Fibroblast of skin of abdomen (primary cell): Measurements from ENCODE around the gene SLC22A23.
A peak's percentile ranks its signal among the peaks of the same experiment; 100 is the strongest.
"Not testable (repeated sequence)": the region's sequence is repeated elsewhere in the genome, so short reads cannot be mapped to it uniquely, and the experiment has no call there.

Experiments used
- DNase-seq: peaks from one replicate; pipeline ENCODE4 v3.0.0-alpha.2; 2013

Gene SLC22A23

DNA sequence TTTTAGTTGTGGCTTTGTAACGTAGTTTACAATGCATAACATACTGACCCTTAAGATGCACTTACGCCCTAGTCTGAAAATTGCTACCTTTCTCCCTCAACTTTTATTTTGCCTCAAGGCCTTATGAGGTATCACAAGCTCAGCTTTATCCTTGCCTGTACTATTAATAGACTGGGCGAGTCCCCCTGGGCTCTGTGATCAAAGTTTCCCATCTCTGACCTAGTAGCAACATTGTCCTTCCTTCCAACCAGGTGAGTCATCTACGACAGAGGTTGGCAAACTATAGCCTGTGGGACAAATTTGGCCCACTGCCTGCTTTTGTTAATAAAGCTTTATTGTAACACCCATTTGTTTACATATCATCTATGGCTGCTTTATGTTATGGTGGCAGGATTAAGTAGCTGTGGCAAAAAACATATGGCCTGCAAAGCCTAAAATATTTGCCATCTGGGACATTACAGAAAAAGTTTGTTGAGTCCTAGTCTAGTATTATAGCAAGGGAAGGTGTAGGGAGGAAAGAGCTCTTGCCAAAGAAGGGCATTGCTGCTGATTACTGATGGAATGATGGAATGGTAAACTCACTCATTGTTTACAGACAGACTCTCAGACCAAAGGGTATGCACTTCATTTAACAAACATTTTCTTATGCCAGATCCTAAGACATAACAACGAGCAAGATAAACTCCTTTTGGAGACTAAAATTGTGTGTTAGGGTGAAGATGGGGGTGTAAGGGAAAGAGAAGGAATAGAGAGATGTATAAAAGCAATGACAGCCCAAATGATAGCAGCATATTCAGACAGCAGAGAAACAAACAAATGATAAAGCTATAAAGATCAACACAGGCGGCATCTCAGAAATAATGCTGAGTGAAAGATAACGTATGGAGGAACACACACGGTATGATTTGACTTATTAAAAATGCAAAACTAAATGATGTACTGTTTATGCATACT, 74.2 kb downstream of the SLC22A23 start:
- peak; percentile 30 for DNase-seq

- no peak for DNase-seq
These were observed 75.5 kb downstream of the SLC22A23 start for GRCh38 chr6:3381233-3381921.

DNA sequence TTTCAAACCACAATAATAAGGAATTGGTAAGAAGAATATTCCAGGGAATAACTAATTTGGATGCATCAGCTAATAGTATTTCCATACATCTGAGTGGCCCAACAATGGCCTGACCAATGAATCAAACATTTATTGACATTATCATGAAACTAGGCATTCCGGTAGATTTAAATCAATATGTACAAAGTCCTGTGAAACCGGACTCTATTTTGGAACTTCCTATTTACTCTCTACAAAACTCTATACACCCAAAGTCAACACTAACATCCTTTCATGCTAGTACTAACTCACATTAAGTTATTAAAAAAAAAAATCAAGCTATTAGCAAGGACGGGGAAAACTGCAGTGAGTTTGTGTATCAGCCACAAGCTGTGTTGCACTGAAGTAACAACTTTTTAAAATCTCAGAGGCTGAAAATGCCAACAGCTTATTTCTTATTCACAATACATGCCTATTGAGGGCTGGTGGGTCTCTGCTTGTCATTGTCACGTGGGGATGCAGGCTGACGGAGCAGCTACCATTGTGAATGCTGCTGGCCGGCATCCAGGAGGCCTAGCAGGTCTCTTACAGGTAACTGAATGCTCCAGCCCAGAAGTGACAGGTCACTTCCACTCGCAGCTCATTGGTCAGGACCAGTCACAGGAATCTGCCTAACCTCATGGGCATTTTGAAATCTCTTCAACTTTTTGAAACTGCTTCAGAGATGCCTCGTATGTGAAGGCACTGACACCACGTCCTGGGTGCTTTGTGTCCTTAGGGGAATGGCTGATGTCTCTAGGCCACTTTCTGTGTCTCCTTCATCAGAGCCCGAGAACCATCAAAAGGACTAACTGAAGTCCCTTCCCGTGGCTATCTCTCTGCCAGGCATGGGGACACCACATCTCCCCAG, 76.3 kb downstream of the SLC22A23 start:
- no peak for DNase-seq

DNA sequence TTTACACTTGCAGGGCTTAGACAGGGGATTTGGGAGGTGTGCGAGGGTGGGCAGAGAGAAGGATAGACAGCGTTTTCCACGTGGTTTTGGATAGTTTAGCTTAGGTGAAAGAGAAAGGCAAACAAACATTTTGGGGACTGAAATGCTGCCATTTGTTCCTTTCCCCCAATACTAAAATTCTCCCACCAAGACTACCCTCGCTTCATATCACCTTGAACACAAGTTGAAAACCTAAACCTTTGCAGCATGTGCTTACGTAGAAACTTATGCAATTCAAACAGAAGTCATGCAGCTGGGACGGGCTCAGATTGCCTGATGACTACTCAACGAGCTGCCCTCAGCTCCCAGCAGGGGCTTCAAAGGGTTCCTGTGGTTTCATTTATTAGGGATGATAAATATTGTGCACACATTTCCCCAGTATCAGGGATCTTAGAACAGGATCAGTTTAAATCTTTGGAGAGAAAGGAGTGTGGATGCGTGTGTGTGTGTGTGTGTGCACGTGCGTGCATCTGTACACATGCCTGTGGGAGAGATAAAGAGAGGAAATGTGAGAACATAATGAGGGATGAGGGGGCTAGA, 77.3 kb downstream of the SLC22A23 start:
- DNase-seq: peak; percentile 39

DNA sequence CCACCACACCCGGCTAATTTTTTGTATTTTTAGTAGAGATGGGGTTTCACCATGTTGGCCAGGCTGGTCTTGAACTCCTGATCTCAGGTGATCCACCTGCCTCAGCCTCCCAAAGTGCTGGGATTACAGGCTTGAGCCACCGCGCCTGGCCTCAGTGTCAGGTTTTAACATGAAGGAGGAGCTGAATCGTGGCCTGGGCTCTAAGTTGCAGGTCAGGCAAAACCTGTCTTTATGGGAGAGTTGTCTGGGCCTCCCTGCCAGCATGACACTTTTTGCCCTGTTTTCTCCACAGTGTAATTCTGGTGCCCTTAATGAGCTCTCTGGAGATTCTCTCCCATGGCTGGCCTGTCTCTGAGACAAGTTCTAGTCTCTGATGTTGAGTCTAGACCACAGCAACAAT, 78.0 kb downstream of the SLC22A23 start:
- DNase-seq: not testable (repeated sequence)

DNA sequence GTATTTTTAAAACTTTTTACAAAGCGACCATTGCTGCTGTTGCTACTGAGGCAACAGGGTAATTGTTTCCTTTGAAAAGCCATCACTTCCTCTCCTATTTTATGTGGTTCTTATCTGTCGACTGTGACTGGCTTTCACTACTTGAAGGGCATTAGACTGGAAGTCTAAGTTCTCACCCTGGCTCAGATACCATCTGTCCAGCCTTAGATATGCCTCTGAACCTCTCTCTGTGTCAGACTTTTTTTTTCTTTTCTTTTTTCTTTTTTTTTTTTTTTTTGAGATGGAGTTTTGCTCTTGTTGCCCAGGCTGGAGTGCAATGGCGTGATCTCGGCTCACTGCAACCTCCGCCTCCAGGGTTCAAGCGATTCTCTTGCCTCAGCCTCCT, 78.5 kb downstream of the SLC22A23 start:
- not testable (repeated sequence) for DNase-seq

- peak; percentile 14 for DNase-seq
These were observed 79.1 kb downstream of the SLC22A23 start for GRCh38 chr6:3377536-3378397.

DNA sequence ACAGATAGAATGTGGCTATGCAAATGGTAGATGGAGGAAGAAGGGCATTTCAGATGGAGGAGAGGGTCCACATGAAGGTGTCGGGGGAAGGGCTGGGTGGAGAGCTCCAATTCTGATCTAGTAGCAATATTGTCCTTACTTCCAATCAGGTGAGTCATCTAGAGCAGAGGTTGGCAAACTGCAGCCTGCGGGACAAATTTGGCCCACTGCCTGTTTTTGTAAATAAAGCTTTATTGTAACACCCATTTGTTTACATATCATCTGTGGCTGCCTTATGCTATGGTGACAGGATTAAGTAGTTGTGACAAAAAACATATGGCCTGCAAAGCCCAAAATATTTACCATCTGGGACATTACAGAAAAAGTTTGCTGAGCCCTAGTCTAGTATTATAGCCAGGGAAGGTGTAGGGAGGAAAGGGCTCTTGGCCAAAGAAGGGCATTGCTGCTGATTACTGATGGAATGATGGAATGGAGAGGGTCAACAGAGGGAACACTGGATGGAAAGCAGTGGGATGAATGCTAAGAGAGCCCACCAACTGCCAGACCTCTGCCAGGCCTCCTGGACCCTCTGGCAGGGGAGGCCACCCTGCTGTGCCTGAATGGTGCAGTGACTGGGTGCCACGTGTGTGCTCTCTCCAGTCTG, 79.8 kb downstream of the SLC22A23 start:
- no peak for DNase-seq

DNA sequence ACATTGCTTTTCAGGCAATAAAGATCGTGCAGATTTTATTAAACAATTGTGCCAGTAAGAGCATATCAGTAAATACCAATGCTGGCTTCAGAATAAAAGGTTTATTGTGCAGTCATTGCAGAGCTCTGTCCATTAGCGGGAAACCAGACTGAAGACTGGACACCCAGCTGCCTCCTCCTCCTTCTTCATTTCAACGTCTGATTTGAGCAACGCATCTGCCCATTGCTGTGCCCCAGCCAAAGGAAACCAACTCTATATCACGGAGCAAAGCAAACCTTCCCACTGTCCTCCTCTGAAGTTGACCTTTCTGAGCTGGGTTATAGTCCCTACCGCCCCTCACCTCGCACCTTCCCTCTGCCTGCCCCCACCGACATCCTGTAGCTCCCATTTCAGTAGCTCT, 80.8 kb downstream of the SLC22A23 start:
- DNase-seq: no peak

GRCh38 chr6:3373597-3374203, 83.2 kb downstream of the SLC22A23 start:
- DNase-seq: no peak

GRCh38 chr6:3372912-3373554, 83.8 kb downstream of the SLC22A23 start:
- no peak for DNase-seq

DNA sequence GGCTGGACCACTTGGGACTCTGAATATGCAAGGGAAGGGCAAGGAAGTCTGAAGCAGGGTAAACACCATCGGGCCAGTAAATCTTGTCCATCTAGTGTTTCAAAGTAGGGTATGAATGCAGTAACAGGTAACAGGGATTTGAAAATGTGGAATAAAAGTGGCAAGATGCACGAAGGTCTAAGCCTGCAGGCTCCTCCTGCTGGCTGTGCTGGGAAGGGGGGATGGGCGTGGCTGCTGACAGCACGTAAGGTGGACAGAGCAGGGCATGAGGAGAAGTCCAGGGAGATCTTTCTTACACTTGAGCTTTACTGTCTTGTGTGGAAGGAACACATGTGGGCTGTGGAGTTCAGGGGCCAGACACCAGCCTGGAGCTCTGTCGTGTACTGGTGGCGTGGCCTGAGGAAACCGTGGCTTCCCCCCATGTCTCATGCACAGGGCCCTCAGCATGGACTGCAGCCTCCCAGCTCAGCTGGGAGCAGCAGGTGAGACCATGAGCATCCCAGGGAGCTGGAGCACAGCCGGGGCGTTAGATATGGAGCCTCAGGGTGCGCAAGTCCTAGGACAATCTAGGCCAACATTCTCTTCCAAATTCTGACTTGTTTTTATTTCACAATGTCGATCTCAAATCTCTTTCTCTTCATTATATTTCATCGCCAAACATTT, 84.5 kb downstream of the SLC22A23 start:
- DNase-seq: no peak

DNA sequence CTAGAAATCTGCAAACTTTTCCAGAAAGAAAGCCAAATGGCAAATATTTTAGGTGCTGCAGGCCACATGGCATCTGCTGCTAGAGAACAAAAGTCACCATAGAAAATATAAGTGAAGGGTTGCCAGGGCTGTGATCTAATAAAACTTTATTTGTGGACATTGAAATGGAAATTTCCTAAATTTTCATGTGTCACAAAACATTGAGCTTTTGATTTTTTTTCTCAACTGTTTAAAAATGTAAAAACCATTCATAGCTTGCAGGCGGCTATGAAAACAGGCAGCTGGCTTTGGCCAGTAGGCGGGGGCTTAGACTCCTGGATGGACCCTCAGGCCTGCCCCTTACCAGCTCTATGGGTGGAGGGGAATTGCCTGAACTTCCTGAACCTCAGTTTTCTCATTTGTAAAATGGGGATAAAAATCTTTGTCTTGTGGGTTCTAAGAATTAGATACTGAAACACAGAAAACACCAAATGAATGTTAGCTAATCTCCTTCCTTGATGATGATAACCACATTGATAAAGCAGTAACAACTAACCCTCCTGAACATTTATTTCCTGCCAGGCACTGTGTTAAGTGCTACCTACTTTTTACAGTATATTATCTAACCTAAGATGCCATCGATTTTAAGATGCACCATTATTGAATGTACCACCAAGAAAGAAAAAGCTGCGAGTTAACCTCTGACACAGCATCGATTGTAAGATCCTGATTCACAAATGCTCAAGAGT, 85.5 kb downstream of the SLC22A23 start:
- no peak for DNase-seq

DNA sequence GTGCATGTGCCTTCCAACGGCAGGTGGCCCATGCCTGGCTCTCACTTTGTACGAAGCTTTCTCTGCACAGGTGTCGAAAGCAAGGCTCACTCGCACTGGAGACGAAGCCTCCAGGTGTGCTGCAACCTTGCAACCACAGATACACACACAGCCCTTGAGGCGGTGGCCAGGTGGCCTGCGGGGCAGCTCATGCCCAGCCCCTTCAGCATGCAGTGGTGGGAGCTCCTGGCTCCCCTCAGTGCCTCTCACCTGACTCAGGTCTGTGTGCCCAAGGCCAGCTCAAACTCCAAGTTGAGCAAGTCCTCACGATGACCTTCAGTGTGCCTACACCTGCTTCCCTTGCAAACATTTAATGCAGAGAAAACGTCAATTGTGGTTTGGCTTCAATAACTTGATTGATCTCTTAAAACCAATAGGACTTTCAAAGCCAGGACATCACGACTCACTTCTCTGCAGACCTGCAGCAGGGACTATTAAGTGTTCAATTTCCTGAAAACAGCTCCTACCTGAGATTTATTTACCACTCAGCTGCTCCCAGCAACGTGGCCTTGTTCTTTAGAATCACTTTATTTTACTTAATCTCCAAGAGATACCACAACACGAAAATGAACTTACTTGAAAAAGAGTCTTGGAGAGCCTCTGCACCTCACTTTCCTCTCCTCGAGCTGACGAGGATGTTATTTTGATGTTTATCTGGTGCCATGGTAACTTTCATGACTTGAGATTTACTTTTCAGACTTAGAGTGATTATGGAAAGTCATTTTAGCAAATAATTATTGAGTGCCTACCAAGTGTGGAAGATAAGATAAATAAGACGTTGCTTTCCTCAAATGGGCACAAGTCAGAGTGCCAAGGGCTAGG, 86.3 kb downstream of the SLC22A23 start:
- DNase-seq: no peak

GRCh38 chr6:3369985-3370360, 86.9 kb downstream of the SLC22A23 start:
- DNase-seq: no peak

DNA sequence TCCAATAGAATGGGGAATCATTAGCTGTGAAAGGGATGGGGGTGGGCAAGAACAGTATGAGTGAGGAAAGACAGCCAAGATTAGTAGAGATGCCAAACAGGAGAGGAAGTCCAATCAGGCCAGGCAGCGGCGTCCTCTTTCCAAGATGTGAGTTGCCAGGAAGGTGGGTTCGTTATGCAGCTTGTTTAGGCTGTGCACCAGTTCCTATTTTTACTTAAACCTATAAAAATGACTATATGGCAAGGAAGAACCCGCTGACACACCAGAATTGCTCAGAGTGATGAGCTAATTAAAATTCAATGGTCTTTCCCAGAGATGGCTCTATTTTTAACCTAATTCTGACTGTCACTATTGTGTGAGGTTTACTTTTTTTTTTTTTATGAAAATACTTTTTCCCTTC, 88.2 kb downstream of the SLC22A23 start:
- DNase-seq: no peak

GRCh38 chr6:3367630-3368029, 89.2 kb downstream of the SLC22A23 start:
- no peak for DNase-seq
